GM18520 (cell line): ENCODE data around the gene OR51B6.
"Not testable (repeated sequence)": the region's sequence is repeated elsewhere in the genome, so short reads cannot be mapped to it uniquely, and the experiment has no call there.

Experiments used
- ATAC-seq: cut with Tn5 transposase; IDR thresholded peaks from one replicate; pipeline ENCODE4 v1.9.1; 2021; ENCODE audit not compliant: unreplicated experiment

Gene OR51B6

GRCh38 chr11:5363679-5364078 is 12.4 kb downstream of the OR51B6 start:
- no peak for ATAC-seq

GRCh38 chr11:5364214-5364613 is 12.9 kb downstream of the OR51B6 start:
- no peak for ATAC-seq

GRCh38 chr11:5366365-5366764 is 15.1 kb downstream of the OR51B6 start:
- not testable (repeated sequence) for ATAC-seq

GRCh38 chr11:5366856-5367255 is 15.5 kb downstream of the OR51B6 start:
- no peak for ATAC-seq

- ATAC-seq, result no peak
Observed at GRCh38 chr11:5367448-5368074, 16.3 kb downstream of the OR51B6 start.

GRCh38 chr11:5368502-5369043 is 17.3 kb downstream of the OR51B6 start:
- no peak for ATAC-seq

GRCh38 chr11:5369789-5370188 is 18.5 kb downstream of the OR51B6 start:
- no peak for ATAC-seq

GRCh38 chr11:5380740-5381342 is 29.5 kb downstream of the OR51B6 start:
- no peak for ATAC-seq

GRCh38 chr11:5383576-5383975 is 32.3 kb downstream of the OR51B6 start, which contains the start of gene OR51M1:
Gene OR51M1 (plus strand): TSS chr11:5383812. CDS start chr11:5389399, 5,587 bp downstream.
- no peak for ATAC-seq

- ATAC-seq, result no peak
Observed at GRCh38 chr11:5384335-5384734, 33.0 kb downstream of the OR51B6 start.

- no peak for ATAC-seq
Observed at GRCh38 chr11:5390210-5390609, 38.9 kb downstream of the OR51B6 start.

GRCh38 chr11:5394091-5394490 is 42.8 kb downstream of the OR51B6 start:
- no peak for ATAC-seq

- no peak for ATAC-seq
Observed at GRCh38 chr11:5398936-5399335, 47.6 kb downstream of the OR51B6 start.
